ENCODE data around the gene SLC6A5.

- no peak for TF ChIP-seq CTCF (IDR thresholded peaks at IDR 0.05)
- no peak for TF ChIP-seq POLR2A (IDR thresholded peaks at IDR 0.05)
Measured at GRCh38 chr11:20612416-20612815, 13.0 kb downstream of the SLC6A5 start.
